Keratinocyte (primary cell): ENCODE results near the gene DEGS2. TPM values are rescaled to one million over a fixed set of nuclear protein-coding genes. Genes with fewer than 3 reads are reported as not detected.

Experiments used
- DNase-seq: peaks from one replicate; pipeline ENCODE4 v3.0.0-alpha.2; 2011; ENCODE audit warnings: low read depth, missing footprints, low spot score
- FAIRE-seq: peaks from 2 replicates; lab custom pipeline; 2011; peaks lifted over from hg19 to GRCh38; lab: Jason Lieb, UNC
- H2AFZ ChIP-seq: 2 replicates; pipeline ENCODE4 v1.6.0; 2012; ENCODE audit warnings: low read length, control low read depth, inconsistent platforms; ENCODE audit not compliant: control insufficient read depth
- H3K27ac ChIP-seq: 2 replicates; pipeline ENCODE4 v1.5.1; 2011; ENCODE audit warnings: low read length; ENCODE audit not compliant: control insufficient read depth, insufficient read depth
- H3K27me3 ChIP-seq: 3 replicates; pipeline ENCODE4 v1.6.0; 2011; ENCODE audit warnings: low read length; ENCODE audit not compliant: control insufficient read depth, insufficient read depth; ENCODE audit errors: extremely low read depth
- H3K36me3 ChIP-seq, 2 experiments: 2 replicates in 1 of 2; 3 replicates in 1 of 2; pipeline ENCODE4 v1.5.1; 2011; ENCODE audit warnings: low read length in 2 of 2, mild to moderate bottlenecking in 1 of 2; ENCODE audit not compliant: control insufficient read depth in 2 of 2, insufficient read depth in 2 of 2; ENCODE audit errors: extremely low read depth in 1 of 2
- H3K4me1 ChIP-seq: 3 replicates; pipeline ENCODE4 v1.5.1; 2011; ENCODE audit warnings: low read length; ENCODE audit not compliant: control insufficient read depth, insufficient read depth; ENCODE audit errors: extremely low read depth
- H3K4me2 ChIP-seq: 3 replicates; pipeline ENCODE4 v1.6.0; 2011; ENCODE audit warnings: low read depth, low read length; ENCODE audit not compliant: control insufficient read depth, insufficient read depth; ENCODE audit errors: extremely low read depth
- H3K4me3 ChIP-seq, 3 experiments: fragments of 200-600 bp in 1 of 3; sonication (generic) in 1 of 3; 2 replicates in 2 of 3; 3 replicates in 1 of 3; pipeline ENCODE4 v1.5.1; 2011 to 2016; ENCODE audit warnings: low read length in 3 of 3, mild to moderate bottlenecking in 3 of 3, control low read depth in 2 of 3, inconsistent platforms in 1 of 3, low read depth in 1 of 3, mixed read lengths in 1 of 3, mixed run types in 1 of 3, moderate library complexity in 1 of 3; ENCODE audit not compliant: control insufficient read depth in 2 of 3, insufficient read depth in 2 of 3; ENCODE audit errors: extremely low read depth in 1 of 3
- H3K79me2 ChIP-seq: 2 replicates; pipeline ENCODE4 v1.6.0; 2012; ENCODE audit warnings: low read length; ENCODE audit not compliant: control insufficient read depth, insufficient read depth
- H3K9ac ChIP-seq: 3 replicates; pipeline ENCODE4 v1.6.0; 2011; ENCODE audit warnings: low read length; ENCODE audit not compliant: control insufficient read depth, insufficient read depth; ENCODE audit errors: extremely low read depth
- H3K9me1 ChIP-seq: 3 replicates; pipeline ENCODE4 v1.6.0; 2011; ENCODE audit warnings: low read length; ENCODE audit not compliant: control insufficient read depth, insufficient read depth; ENCODE audit errors: extremely low read depth
- H3K9me3 ChIP-seq: 2 replicates; pipeline ENCODE4 v1.5.1; 2012; ENCODE audit warnings: low read depth, low read length; ENCODE audit not compliant: control insufficient read depth
- H4K20me1 ChIP-seq: 3 replicates; pipeline ENCODE4 v1.6.0; 2011; ENCODE audit warnings: low read length; ENCODE audit not compliant: control insufficient read depth, insufficient read depth; ENCODE audit errors: extremely low read depth
- CTCF ChIP-seq, 3 experiments: IDR thresholded peaks in 1 of 3; conservative IDR thresholded peaks in 1 of 3; optimal IDR thresholded peaks in 1 of 3; 2 replicates in 2 of 3; 3 replicates in 1 of 3; pipeline versions ENCODE3 to v1.5.1; 2011; ENCODE audit warnings: low read length in 3 of 3, mild to moderate bottlenecking in 3 of 3, moderate library complexity in 2 of 3, control low read depth in 1 of 3, inconsistent platforms in 1 of 3; ENCODE audit not compliant: insufficient read depth in 2 of 3; ENCODE audit errors: extremely low read depth in 1 of 3
- EZH2 ChIP-seq: IDR thresholded peaks from one replicate; pipeline ENCODE4 v1.6.1; 2012; ENCODE audit warnings: inconsistent platforms, mild to moderate bottlenecking, low read length, moderate library complexity
- dilution Hi-C: fragments of 300-500 bp; cut with MboI; formaldehyde crosslinking; loops from one replicate; pipeline ENCODE4 v1.7.0; 2020; ENCODE audit warnings: low sequenced_read_pairs; ENCODE audit not compliant: extremely low pct_ligation_motif_present
- polyA plus RNA-seq, 5 experiments: library from polyadenylated mRNA; depleted of rRNA in 3 of 5; stranded (reverse) in 3 of 5; stranded (forward) in 1 of 5; unstranded in 1 of 5; fragments of >200 nt; gene quantifications; 1 replicate in 1 of 5; 2 replicates in 3 of 5; 3 replicates in 1 of 5; pipeline versions ENCODE4 v1.2.1 to v1.2.3, GENCODE V29; 2011 to 2012; ENCODE audit warnings: missing spikeins in 2 of 5, low read depth in 1 of 5, low replicate concordance in 1 of 5

The DEGS2 gene
- polyA plus RNA-seq, 1 donor (not counting 4 experiments of a cell fraction or from before 2014, with no cell fraction given) = 0.46 TPM

- no peak overlapping the region for H3K9ac ChIP-seq
- no peaks in the 10 kb centered on the region for H3K9me1 ChIP-seq
- no peaks in the 10 kb centered on the region for H3K27me3 ChIP-seq
- H3K4me1 ChIP-seq = peaks cover 26% of the 10 kb centered on the region
- no peaks in the 10 kb centered on the region for H4K20me1 ChIP-seq
- peaks cover 6% of the 10 kb centered on the region for H3K9me3 ChIP-seq
- no peak overlapping the region for H3K4me3 ChIP-seq
- DNase-seq (no peak), FAIRE-seq (no peak)
- H3K4me2 ChIP-seq = no peak overlapping the region
- H2AFZ ChIP-seq = no peak overlapping the region
- TF ChIP-seq EZH2 = no peak
- TF ChIP-seq CTCF (optimal IDR thresholded peaks at IDR 0.05 in 1 of 3, IDR thresholded peaks at IDR 0.05 in 1 of 3, conservative IDR thresholded peaks at IDR 0.05 in 1 of 3; ENCODE audit: extremely low read depth in 1 of 3, insufficient read depth in 2 of 3, low read length in 3 of 3) = no peak
- dilution Hi-C loops = no loop called here
- no peak overlapping the region for H3K27ac ChIP-seq
- H3K79me2 ChIP-seq = no peaks in the 10 kb centered on the region
- H3K36me3 ChIP-seq = no peaks in the 10 kb centered on the region
These were observed 7.4 kb downstream of the DEGS2 start for GRCh38 chr14:100152091-100152490.

GRCh38 chr14:100150932-100151587 lies 8.4 kb downstream of the DEGS2 start:
- Histone ChIP-seq H3K4me1 (peaks cover 21% of the 10 kb centered on the region), H3K4me3 (no peak overlapping the region), H3K27ac (no peak overlapping the region)

More at GRCh38 chr14:100150932-100151587, 8.4 kb downstream of the DEGS2 start:
- Histone ChIP-seq H3K9me1 (no peaks in the 10 kb centered on the region), H2AFZ (no peak overlapping the region), H3K4me2 (peak overlapping the region; percentile 20), H3K27me3 (no peaks in the 10 kb centered on the region), H4K20me1 (no peaks in the 10 kb centered on the region), H3K36me3 (no peaks in the 10 kb centered on the region), H3K9me3 (peaks cover 6% of the 10 kb centered on the region), H3K79me2 (no peaks in the 10 kb centered on the region), H3K9ac (no peak overlapping the region)
- DNase-seq (no peak), FAIRE-seq (peak; percentile 81)
- dilution Hi-C loops = no loop called here
- TF ChIP-seq CTCF (optimal IDR thresholded peaks at IDR 0.05 in 1 of 3, IDR thresholded peaks at IDR 0.05 in 1 of 3, conservative IDR thresholded peaks at IDR 0.05 in 1 of 3; ENCODE audit: extremely low read depth in 1 of 3, insufficient read depth in 2 of 3, low read length in 3 of 3) (no peak), EZH2 (no peak)
